Panc1 (cell line): Measurements from ENCODE around the gene HOXC6. TPM values are rescaled to one million over a fixed set of nuclear protein-coding genes. Genes with fewer than 3 reads are reported as not detected.

Experiments used
- ATAC-seq: fragments of 200-7000 bp; cut with Tn5 transposase; 2 replicates; pipeline ENCODE4 v1.9.1; 2020; ENCODE audit warnings: mild to moderate bottlenecking, moderate library complexity
- BruUV-seq: library from RNA; stranded (reverse); fragments of 400-500 nt; replicated peaks from 2 replicates; lab custom pipeline; 2021; lab: Mats Ljungman, UMichigan
- CTCF ChIA-PET: fragments of 300-600 bp; sonication (Branson Sonifier 250); formaldehyde crosslinking; loops from one replicate; lab custom pipeline; 2022; ENCODE audit warnings: antibody characterized with exemption; lab: Charles Lee
- POLR2A ChIA-PET: fragments of 300-600 bp; sonication (Branson Sonifier 250); formaldehyde crosslinking; loops from one replicate; lab custom pipeline; 2022; ENCODE audit warnings: antibody characterized with exemption; lab: Charles Lee
- DNase-seq: peaks from one replicate; pipeline ENCODE4 v3.0.0-alpha.2; 2010; ENCODE audit warnings: low read depth, low spot score
- H3K27ac ChIP-seq: 2 replicates; pipeline ENCODE4 v1.5.1; 2011; ENCODE audit warnings: mild to moderate bottlenecking, low read length, inconsistent platforms
- H3K27me3 ChIP-seq: fragments of 200-500 bp; sonication (Bioruptor generic); 2 replicates; pipeline ENCODE4 v1.6.0; 2014; ENCODE audit warnings: low read length, inconsistent platforms; ENCODE audit not compliant: control insufficient read depth, insufficient read depth
- H3K36me3 ChIP-seq: fragments of 200-500 bp; sonication (Bioruptor generic); 2 replicates; pipeline ENCODE4 v1.5.1; 2014; ENCODE audit warnings: inconsistent platforms, mild to moderate bottlenecking, low read length, moderate library complexity; ENCODE audit not compliant: control insufficient read depth, insufficient read depth
- H3K4me1 ChIP-seq: 2 replicates; pipeline ENCODE4 v1.5.1; 2011; ENCODE audit warnings: inconsistent platforms, mild to moderate bottlenecking, low read length, moderate library complexity; ENCODE audit not compliant: control insufficient read depth, insufficient read depth
- H3K4me3 ChIP-seq, 2 experiments: 2 replicates each; pipeline ENCODE4 v1.5.1; 2011 to 2012; ENCODE audit warnings: low read depth in 2 of 2, low read length in 2 of 2, mild to moderate bottlenecking in 2 of 2, inconsistent platforms in 1 of 2, moderate library complexity in 1 of 2
- H3K9me3 ChIP-seq: fragments of 200-500 bp; sonication (Bioruptor generic); 2 replicates; pipeline ENCODE4 v1.5.1; 2014; ENCODE audit warnings: low read depth, mild to moderate bottlenecking, inconsistent platforms, low read length, moderate library complexity; ENCODE audit not compliant: control insufficient read depth, insufficient read depth
- CTCF ChIP-seq: fragments of 450-650 bp; IDR thresholded peaks from 2 replicates; pipeline ENCODE4 v1.5.1; 2017; ENCODE audit warnings: mild to moderate bottlenecking
- POLR2AphosphoS5 ChIP-seq: IDR thresholded peaks from 2 replicates; pipeline ENCODE4 v1.6.1; 2012; ENCODE audit warnings: mild to moderate bottlenecking, low read depth, low read length, moderate library complexity
- REST ChIP-seq, 2 experiments: IDR thresholded peaks; 2 replicates each; pipeline ENCODE4 v1.6.1; 2011 to 2012; ENCODE audit warnings: low read depth in 2 of 2, control low read depth in 1 of 2, low read length in 1 of 2, mild to moderate bottlenecking in 1 of 2, moderate library complexity in 1 of 2; ENCODE audit not compliant: insufficient read depth in 1 of 2
- SIN3A ChIP-seq: IDR thresholded peaks from 2 replicates; pipeline ENCODE4 v1.6.1; 2012; ENCODE audit warnings: low read depth, mild to moderate bottlenecking, low read length, moderate library complexity, borderline replicate concordance; ENCODE audit not compliant: insufficient read depth
- TCF7L2 ChIP-seq: IDR thresholded peaks from 2 replicates; pipeline ENCODE4 v1.6.1; 2011; ENCODE audit warnings: mild to moderate bottlenecking, low read depth, low read length, inconsistent platforms
- in situ Hi-C: cut with HindIII; loops from 2 replicates; pipeline ENCODE4 v1.10.0; 2016; ENCODE audit warnings: low sequenced_read_pairs, low pct_unique_long_range_greater_than_20kb
- intact Hi-C: fragments of 100-400 bp; cut with micrococcal nuclease; formaldehyde crosslinking; loops from one replicate; pipeline ENCODE4 v1.10.0; 2022; ENCODE audit not compliant: unreplicated experiment
- total RNA-seq: library from RNA; stranded (reverse); gene quantifications from one replicate; pipeline ENCODE4 v1.2.1, GENCODE V29; 2021; ENCODE audit not compliant: unreplicated experiment

The HOXC6 gene
- total RNA-seq, 1 experiment from 2014 or later: 52.2 TPM

GRCh38 chr12:54010053-54010971, 17.9 kb upstream of the HOXC6 start:
- H3K4me1 ChIP-seq: peaks cover 54% of the 10 kb centered on the region
- no peaks in the 10 kb centered on the region for H3K27me3 ChIP-seq
- no peaks in the 10 kb centered on the region for H3K36me3 ChIP-seq
- in situ Hi-C loops (no loop called here), intact Hi-C loops (no loop called here)
- ChIA-PET POLR2A (no interaction called here), CTCF (no interaction called here)
- no peak for TF ChIP-seq CTCF
- no peak for TF ChIP-seq TCF7L2
- no peak for TF ChIP-seq POLR2AphosphoS5
- TF ChIP-seq REST (IDR thresholded peaks at IDR 0.05; ENCODE audit: insufficient read depth in 1 of 2, low read depth in 2 of 2, low read length in 1 of 2): no peak
- no peak for TF ChIP-seq SIN3A
- H3K9me3 ChIP-seq: no peaks in the 10 kb centered on the region
- peak overlapping the region; percentile 47 to 61 for H3K4me3 ChIP-seq
- ATAC-seq: no peak
- no TSS peak for BruUV-seq
- peak overlapping the region; percentile 92 for H3K27ac ChIP-seq
- no peak for DNase-seq

- POLR2A ChIA-PET: no interaction called here
- TF ChIP-seq POLR2AphosphoS5: no peak
- no peak for TF ChIP-seq SIN3A
- 0 out of 2 replicates have a peak, but pooled peaks have one; percentile 48 for TF ChIP-seq TCF7L2
- in situ Hi-C loops: no loop called here
- TSS peak; percentile 31 for BruUV-seq
- intact Hi-C loops: no loop called here
- Histone ChIP-seq H3K27me3 (no peaks in the 10 kb centered on the region), H3K4me3 (peak overlapping the region; percentile 47 to 61), H3K4me1 (peaks cover 62% of the 10 kb centered on the region), H3K27ac (peak overlapping the region; percentile 92), H3K36me3 (no peaks in the 10 kb centered on the region), H3K9me3 (no peaks in the 10 kb centered on the region)
- ATAC-seq (no peak), DNase-seq (no peak)
- CTCF ChIA-PET: interaction anchor here (0.7 kb wide), 1 partner anchor 141 kb away, joined by 5 read pairs; no protein-coding TSS in a partner anchor
Measured at GRCh38 chr12:54010972-54011664, 17.1 kb upstream of the HOXC6 start.
